ENCODE results near the gene STAT2. TPM values are rescaled to one million over a fixed set of nuclear protein-coding genes. Genes with fewer than 3 reads are reported as not detected.
"Not testable (repeated sequence)": the region's sequence is repeated elsewhere in the genome, so short reads cannot be mapped to it uniquely, and the experiment has no call there.

STAT2 gene
- total and polyA plus RNA-seq, 9 donors: 56.1 to 161 (median 90.2) TPM

DNA sequence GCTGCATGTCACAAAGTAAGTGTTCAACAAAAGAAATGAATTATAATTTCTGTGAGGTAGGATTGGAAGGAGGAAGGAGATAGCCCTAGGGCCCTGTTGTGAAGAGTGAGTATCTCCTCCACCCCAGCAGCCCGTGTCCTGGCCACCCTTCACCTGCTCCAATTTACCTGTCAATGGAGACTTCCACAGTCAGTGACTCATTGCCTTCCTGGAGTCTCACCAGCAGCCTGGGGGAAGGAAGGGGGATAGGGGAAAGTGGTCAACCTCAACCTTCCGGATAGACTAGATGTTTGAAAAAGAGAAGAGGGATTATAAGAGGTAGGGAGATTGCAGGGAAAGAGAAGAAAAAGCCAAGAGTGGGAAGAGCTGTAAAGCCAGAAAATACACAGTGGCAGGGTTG lies 9.2 kb downstream of the STAT2 start:
- Histone ChIP-seq H3K27me3 (no peaks in the 10 kb centered on the region), H3K9me3 (no peaks in the 10 kb centered on the region), H3K4me1 (ENCODE audit: insufficient read depth) (no peaks in the 10 kb centered on the region), H3K36me3 (no peaks in the 10 kb centered on the region), H3K4me3 (no peak overlapping the region), H3K27ac (no peak overlapping the region)
- TF ChIP-seq EP300 (IDR thresholded peaks at IDR 0.05): no peak
- TF ChIP-seq CTCF (IDR thresholded peaks at IDR 0.05): no peak
- TF ChIP-seq POLR2A (IDR thresholded peaks at IDR 0.05): no peak
- intact Hi-C loops (cut with DNase I): loop anchor here in 1 of 4 donors (10.0 kb wide), 1 partner anchor 104 kb away; the partner anchor contains the start of gene MIP
- no peak for DNase-seq
- 79 to 84% (median 83%) methylated on average over 2 of the region's 2 CpGs for WGBS, 3 donors

GRCh38 chr12:56348776-56349175 lies 11.1 kb downstream of the STAT2 start:
- H3K36me3 ChIP-seq: no peaks in the 10 kb centered on the region

GRCh38 chr12:56347255-56347654 lies 12.7 kb downstream of the STAT2 start:
- H3K4me3 ChIP-seq; DNase-seq; intact Hi-C loops (cut with DNase I); H3K4me1 ChIP-seq (ENCODE audit: insufficient read depth); H3K36me3 ChIP-seq; H3K27me3 ChIP-seq; H3K9me3 ChIP-seq; H3K27ac ChIP-seq: not testable (repeated sequence)
- WGBS, 3 donors: 89 to 95% (median 92%) methylated on average over 9 of the region's 9 CpGs

More at GRCh38 chr12:56348776-56349175, 11.1 kb downstream of the STAT2 start:
- no peak for DNase-seq
- TF ChIP-seq CTCF (IDR thresholded peaks at IDR 0.05) (no peak), POLR2A (IDR thresholded peaks at IDR 0.05) (no peak), EP300 (IDR thresholded peaks at IDR 0.05) (no peak)
- 85 to 86% (median 85%) methylated on average over 5 of the region's 5 CpGs for WGBS, 3 donors
- Histone ChIP-seq H3K27ac (no peak overlapping the region), H3K9me3 (no peaks in the 10 kb centered on the region), H3K27me3 (no peaks in the 10 kb centered on the region), H3K4me3 (no peak overlapping the region), H3K4me1 (ENCODE audit: insufficient read depth) (no peaks in the 10 kb centered on the region)
- intact Hi-C loops (cut with DNase I): no loop called here

DNA sequence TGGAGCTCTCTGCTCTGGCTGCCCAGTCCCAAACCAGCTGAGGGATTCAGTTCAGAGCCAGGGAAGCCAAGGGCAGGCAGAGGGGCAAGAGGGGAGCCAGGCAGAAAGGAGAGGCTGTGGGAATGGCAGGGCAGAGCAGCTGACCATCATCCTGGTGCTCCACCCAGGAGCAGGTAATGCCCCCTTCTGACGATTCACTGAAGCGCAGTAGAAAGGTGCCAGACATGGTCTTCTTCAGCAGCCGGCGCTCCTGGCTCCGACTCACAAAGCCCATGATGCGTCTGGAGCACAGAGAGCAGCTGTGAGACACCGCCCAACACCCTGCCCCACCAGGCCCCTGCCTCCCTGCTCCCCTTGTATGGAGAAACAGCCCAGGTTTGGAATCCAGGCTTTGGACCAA lies 13.2 kb downstream of the STAT2 start:
- no peaks in the 10 kb centered on the region for H3K36me3 ChIP-seq
- WGBS, 3 donors: 74 to 82% (median 75%) methylated on average over 7 of the region's 7 CpGs
- no peak for DNase-seq
- TF ChIP-seq CTCF (IDR thresholded peaks at IDR 0.05) (no peak), EP300 (IDR thresholded peaks at IDR 0.05) (no peak), POLR2A (IDR thresholded peaks at IDR 0.05) (no peak)
- H3K27me3 ChIP-seq: no peaks in the 10 kb centered on the region
- H3K27ac ChIP-seq: no peak overlapping the region
- H3K9me3 ChIP-seq: no peaks in the 10 kb centered on the region
- intact Hi-C loops (cut with DNase I): no loop called here
- H3K4me3 ChIP-seq: no peak overlapping the region
- H3K4me1 ChIP-seq (ENCODE audit: insufficient read depth): no peaks in the 10 kb centered on the region

GRCh38 chr12:56342290-56342689 lies 17.6 kb downstream of the STAT2 start:
- H3K4me1 ChIP-seq (ENCODE audit: insufficient read depth); H3K36me3 ChIP-seq; H3K9me3 ChIP-seq; H3K27ac ChIP-seq; H3K27me3 ChIP-seq; DNase-seq; H3K4me3 ChIP-seq; intact Hi-C loops (cut with DNase I): not testable (repeated sequence)
- whole genome bisulfite sequencing, 3 donors: 85 to 100% (median 95%) methylated on average over 2 of the region's 2 CpGs

GRCh38 chr12:56341616-56342015 lies 18.3 kb downstream of the STAT2 start:
- Histone ChIP-seq H3K9me3 (no peaks in the 10 kb centered on the region), H3K27me3 (no peaks in the 10 kb centered on the region), H3K27ac (no peak overlapping the region), H3K4me3 (no peak overlapping the region), H3K36me3 (no peaks in the 10 kb centered on the region), H3K4me1 (ENCODE audit: insufficient read depth) (no peaks in the 10 kb centered on the region)
- TF ChIP-seq POLR2A (IDR thresholded peaks at IDR 0.05): no peak
- TF ChIP-seq EP300 (IDR thresholded peaks at IDR 0.05): no peak
- TF ChIP-seq CTCF (IDR thresholded peaks at IDR 0.05): no peak
- intact Hi-C loops (cut with DNase I): no loop called here
- DNase-seq: no peak
- 3 to 24% (median 11%) methylated on average over 1 of the region's 1 CpG for WGBS, 3 donors
